GM19467 (cell line): ENCODE data around the gene ARHGAP18.

ENCODE experiments used
- ATAC-seq: cut with Tn5 transposase; IDR thresholded peaks from one replicate; pipeline ENCODE4 v1.9.1; 2021; ENCODE audit warnings: mild to moderate bottlenecking, moderate library complexity; ENCODE audit not compliant: unreplicated experiment

ARHGAP18 gene

GRCh38 chr6:129725341-129725740 lies 15.4 kb upstream of the ARHGAP18 start:
- no peak for ATAC-seq

GRCh38 chr6:129719692-129720091 lies 9.7 kb upstream of the ARHGAP18 start:
- ATAC-seq = no peak

- no peak for ATAC-seq
Measured at GRCh38 chr6:129717277-129717676, 7.3 kb upstream of the ARHGAP18 start.

- no peak for ATAC-seq
Measured at GRCh38 chr6:129713806-129714333, 3.9 kb upstream of the ARHGAP18 start.

- ATAC-seq = no peak
Measured at GRCh38 chr6:129711271-129711631, 1.3 kb upstream of the ARHGAP18 start.

- no peak for ATAC-seq
Measured at GRCh38 chr6:129710450-129711270, 683 bp upstream of the ARHGAP18 start.

GRCh38 chr6:129709196-129709768 lies 695 bp downstream of the ARHGAP18 start:
- ATAC-seq = peak; percentile 13

GRCh38 chr6:129708496-129709195 lies 1.3 kb downstream of the ARHGAP18 start:
- ATAC-seq = no peak

GRCh38 chr6:129707882-129708495 lies 2.0 kb downstream of the ARHGAP18 start:
- ATAC-seq = no peak

- ATAC-seq = no peak
Measured at GRCh38 chr6:129707028-129707427, 2.9 kb downstream of the ARHGAP18 start.

GRCh38 chr6:129705212-129705611 lies 4.8 kb downstream of the ARHGAP18 start:
- no peak for ATAC-seq

GRCh38 chr6:129704708-129705107 lies 5.3 kb downstream of the ARHGAP18 start:
- ATAC-seq = no peak

- ATAC-seq = no peak
Measured at GRCh38 chr6:129701721-129702455, 8.1 kb downstream of the ARHGAP18 start.

- ATAC-seq = no peak
Measured at GRCh38 chr6:129700666-129701065, 9.3 kb downstream of the ARHGAP18 start.

GRCh38 chr6:129699659-129700058 lies 10.3 kb downstream of the ARHGAP18 start:
- no peak for ATAC-seq

- ATAC-seq = no peak
Measured at GRCh38 chr6:129698430-129698829, 11.5 kb downstream of the ARHGAP18 start.

GRCh38 chr6:129697788-129698187 lies 12.2 kb downstream of the ARHGAP18 start:
- ATAC-seq = no peak

- ATAC-seq = no peak
Measured at GRCh38 chr6:129696843-129697242, 13.1 kb downstream of the ARHGAP18 start.

GRCh38 chr6:129696028-129696418 lies 14.0 kb downstream of the ARHGAP18 start:
- no peak for ATAC-seq

GRCh38 chr6:129695373-129696027 lies 14.5 kb downstream of the ARHGAP18 start:
- no peak for ATAC-seq
